Natural killer cell (primary cell): ENCODE measurements around the gene SHROOM2. TPM values are rescaled to one million over a fixed set of nuclear protein-coding genes. Genes with fewer than 3 reads are reported as not detected.

Source experiments
- ATAC-seq, 3 donors: fragments of 150-1000 bp in 2 of 3; fragments of 200-7000 bp in 1 of 3; cut with Tn5 transposase; 1 replicate in 1 of 3; 2 replicates in 2 of 3; pipeline ENCODE4 v1.10.0; 2021; ENCODE audit warnings: mild to moderate bottlenecking in 2 of 3, moderate library complexity in 2 of 3
- DNase-seq, 2 donors: peaks; one replicate each; pipeline versions ENCODE4 v3.0.0 to v3.0.0-alpha.2; 2013 to 2021; ENCODE audit warnings: mixed read lengths in 1 of 2
- H3K27ac ChIP-seq: one replicate; pipeline ENCODE4 v1.5.1; 2013; ENCODE audit warnings: mild to moderate bottlenecking, low read length
- H3K27me3 ChIP-seq: one replicate; pipeline ENCODE4 v1.6.1; 2013; ENCODE audit warnings: low read length; ENCODE audit not compliant: control insufficient read depth, insufficient read depth
- H3K36me3 ChIP-seq: one replicate; pipeline ENCODE4 v1.6.1; 2013; ENCODE audit warnings: low read length; ENCODE audit not compliant: control insufficient read depth, insufficient read depth
- H3K4me1 ChIP-seq: one replicate; pipeline ENCODE4 v1.6.1; 2013; ENCODE audit warnings: low read length; ENCODE audit not compliant: control insufficient read depth, insufficient read depth
- H3K4me3 ChIP-seq: one replicate; pipeline ENCODE4 v1.5.1; 2013; ENCODE audit warnings: low read length
- H3K9me3 ChIP-seq: one replicate; pipeline ENCODE4 v1.6.1; 2013; ENCODE audit warnings: low read length; ENCODE audit not compliant: control insufficient read depth, insufficient read depth
- H3K27ac Mint-ChIP-seq, 2 donors: one replicate each; pipeline ENCODE4 v1.8.0; 2022; ENCODE audit warnings: mild to moderate bottlenecking in 2 of 2, mixed read lengths in 2 of 2, moderate library complexity in 1 of 2
- H3K27me3 Mint-ChIP-seq, 2 donors: one replicate each; pipeline ENCODE4 v1.8.0; 2022; ENCODE audit warnings: low read depth in 2 of 2, mixed read lengths in 2 of 2
- H3K36me3 Mint-ChIP-seq: one replicate; pipeline ENCODE4 v1.8.0; 2022; ENCODE audit warnings: mixed read lengths
- H3K4me1 Mint-ChIP-seq, 2 donors: one replicate each; pipeline ENCODE4 v1.8.0; 2022; ENCODE audit warnings: mixed read lengths in 2 of 2
- H3K4me3 Mint-ChIP-seq: one replicate; pipeline ENCODE4 v1.8.0; 2022; ENCODE audit warnings: mild to moderate bottlenecking, moderate library complexity, mixed read lengths
- H3K9me3 Mint-ChIP-seq, 2 donors: one replicate each; pipeline ENCODE4 v1.8.0; 2022; ENCODE audit warnings: mixed read lengths in 2 of 2
- CTCF ChIP-seq: fragments of 200-600 bp; IDR thresholded peaks from one replicate; pipeline ENCODE4 v1.8.0; 2022; ENCODE audit warnings: antibody characterized with exemption
- WGBS: methylation state at CpG from one replicate; pipeline ENCODE4 v1.1.7; 2013; ENCODE audit warnings: missing lambda C conversion rate; ENCODE audit not compliant: insufficient coverage; 5-methylcytosine and 5-hydroxymethylcytosine counted together
- intact Hi-C: fragments of 100-400 bp; cut with micrococcal nuclease; formaldehyde crosslinking; loops from one replicate; pipeline ENCODE4 v1.14.2; 2022
- total RNA-seq, 4 donors: library from RNA; stranded (reverse); fragments of 120-200 nt in 1 of 4; gene quantifications; one replicate each; pipeline versions ENCODE4 v1.2.3 to v1.2.4, GENCODE V29; 2013 to 2022

SHROOM2 gene
- total RNA-seq, 3 donors from 2014 or later (not counting 1 experiment from before 2014, with no cell fraction given), result not detected

DNA sequence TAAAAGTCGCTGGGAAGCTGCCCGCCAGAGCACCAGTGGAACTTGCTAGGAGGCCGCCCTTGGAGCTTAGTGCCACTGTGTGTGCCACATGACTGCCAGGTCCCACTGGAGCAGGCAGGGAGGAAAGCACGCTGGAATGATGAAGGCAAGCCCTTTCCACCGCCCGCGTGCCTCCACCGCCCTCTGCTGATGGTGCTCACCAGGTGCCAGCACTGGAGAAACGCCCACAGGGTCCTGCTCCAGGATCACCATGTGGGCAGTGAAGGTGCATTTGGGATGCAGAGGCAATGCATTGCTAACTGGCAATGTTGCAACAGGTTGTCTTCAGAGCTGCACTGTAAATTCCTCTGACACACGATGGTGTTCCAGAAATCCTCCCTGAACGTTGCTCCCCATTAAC lies 76.3 kb downstream of the SHROOM2 start:
- no peak overlapping the region for H3K27ac Mint-ChIP-seq
- no peak for ATAC-seq
- no peak for DNase-seq
- intact Hi-C loops, result no loop called here
- no peak overlapping the region for H3K4me3 Mint-ChIP-seq
- TF ChIP-seq CTCF, result no peak
- Histone ChIP-seq H3K9me3 (no peaks in the 10 kb centered on the region), H3K4me3 (no peak overlapping the region), H3K4me1 (no peaks in the 10 kb centered on the region), H3K27me3 (no peaks in the 10 kb centered on the region), H3K27ac (no peak overlapping the region), H3K36me3 (no peaks in the 10 kb centered on the region)
- peaks cover 18 to 26% of the 10 kb centered on the region in 2 donors for H3K27me3 Mint-ChIP-seq
- no peaks in the 10 kb centered on the region for H3K4me1 Mint-ChIP-seq
- H3K9me3 Mint-ChIP-seq, result no peaks in the 10 kb centered on the region
- H3K36me3 Mint-ChIP-seq, result no peaks in the 10 kb centered on the region
- 88% methylated on average over 11 of the region's 11 CpGs for WGBS

GRCh38 chrX:9862953-9863352 lies 76.7 kb downstream of the SHROOM2 start:
- Histone ChIP-seq H3K27me3 (no peaks in the 10 kb centered on the region), H3K27ac (no peak overlapping the region), H3K4me1 (no peaks in the 10 kb centered on the region), H3K36me3 (no peaks in the 10 kb centered on the region), H3K9me3 (no peaks in the 10 kb centered on the region), H3K4me3 (no peak overlapping the region)
- no peak for TF ChIP-seq CTCF
- no peak for DNase-seq
- no peak for ATAC-seq
- intact Hi-C loops, result no loop called here
- Mint-ChIP-seq H3K36me3 (no peaks in the 10 kb centered on the region), H3K27ac (no peak overlapping the region), H3K4me1 (no peaks in the 10 kb centered on the region), H3K27me3 (peaks cover 18 to 30% of the 10 kb centered on the region in 2 donors), H3K4me3 (no peak overlapping the region), H3K9me3 (no peaks in the 10 kb centered on the region)
- 89% methylated on average over 7 of the region's 7 CpGs for WGBS

DNA sequence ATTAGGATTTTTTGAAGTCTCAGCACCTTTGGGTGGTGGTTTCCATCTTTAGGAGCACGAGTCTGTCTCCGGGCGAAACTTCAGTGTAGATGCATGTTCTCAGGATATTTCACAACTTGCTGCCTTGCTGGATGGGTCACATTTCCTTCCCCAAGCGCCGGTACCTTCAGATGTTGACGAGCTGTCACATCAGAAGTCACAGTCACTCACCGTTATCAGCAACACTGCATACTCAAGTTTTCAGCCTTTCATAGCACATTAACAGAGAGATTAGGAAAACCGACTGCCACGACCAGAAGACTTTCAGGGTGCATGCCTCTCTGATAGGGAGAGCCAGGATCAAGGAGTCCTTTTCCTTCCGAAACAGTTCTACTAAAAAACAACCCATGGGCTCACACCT lies 77.8 kb downstream of the SHROOM2 start:
- H3K4me3 ChIP-seq, result no peak overlapping the region

More for the DNA sequence above, 77.8 kb downstream of the SHROOM2 start:
- DNase-seq (no peak), ATAC-seq (no peak)
- Histone ChIP-seq H3K36me3 (no peaks in the 10 kb centered on the region), H3K27me3 (no peaks in the 10 kb centered on the region), H3K9me3 (no peaks in the 10 kb centered on the region), H3K4me1 (no peaks in the 10 kb centered on the region), H3K27ac (no peak overlapping the region)
- no peaks in the 10 kb centered on the region for H3K36me3 Mint-ChIP-seq
- whole genome bisulfite sequencing, result 12% methylated on average over 9 of the region's 10 CpGs
- peaks cover 18 to 30% of the 10 kb centered on the region in 2 donors for H3K27me3 Mint-ChIP-seq
- H3K27ac Mint-ChIP-seq, result no peak overlapping the region
- H3K9me3 Mint-ChIP-seq, result no peaks in the 10 kb centered on the region
- intact Hi-C loops, result no loop called here
- no peaks in the 10 kb centered on the region for H3K4me1 Mint-ChIP-seq
- no peak for TF ChIP-seq CTCF
- H3K4me3 Mint-ChIP-seq, result no peak overlapping the region
